ENCODE data around the gene DOCK9. TPM values are rescaled to one million over a fixed set of nuclear protein-coding genes. Genes with fewer than 3 reads are reported as not detected.

The DOCK9 gene
- total RNA-seq, 1 donor, result 44.5 TPM

GRCh38 chr13:98915981-98916380 is 61.9 kb downstream of the DOCK9 start:
- Histone ChIP-seq H3K4me2 (ENCODE audit: insufficient read depth, low read length) (no peak overlapping the region), H3K4me3 (ENCODE audit: insufficient read depth, low read length) (no peak overlapping the region), H3K36me3 (ENCODE audit: insufficient read depth, low read length) (no peaks in the 10 kb centered on the region), H4K20me1 (ENCODE audit: insufficient read depth, low read length) (no peaks in the 10 kb centered on the region), H3K4me1 (ENCODE audit: insufficient read depth, low read length) (no peaks in the 10 kb centered on the region), H3K27ac (ENCODE audit: low read depth, low read length) (no peak overlapping the region), H3K79me2 (ENCODE audit: insufficient read depth, low read length) (no peaks in the 10 kb centered on the region), H2AFZ (ENCODE audit: low read length) (no peak overlapping the region), H3K9me3 (ENCODE audit: low read depth, low read length) (no peaks in the 10 kb centered on the region), H3K27me3 (ENCODE audit: insufficient read depth, low read length) (no peaks in the 10 kb centered on the region)
- no peak for TF ChIP-seq CTCF (IDR thresholded peaks at IDR 0.05; ENCODE audit: extremely low read depth, low read depth, low read length)
- no peak for DNase-seq (ENCODE audit: insufficient read length, low spot score, missing footprints)

- H3K79me2 ChIP-seq (ENCODE audit: insufficient read depth, low read length), result no peaks in the 10 kb centered on the region
- no peak overlapping the region for H3K27ac ChIP-seq (ENCODE audit: low read depth, low read length)
- TF ChIP-seq CTCF (IDR thresholded peaks at IDR 0.05; ENCODE audit: extremely low read depth, low read depth, low read length), result no peak
- no peak for DNase-seq (ENCODE audit: insufficient read length, low spot score, missing footprints)
- no peak overlapping the region for H3K4me2 ChIP-seq (ENCODE audit: insufficient read depth, low read length)
- peaks cover 4% of the 10 kb centered on the region for H3K4me1 ChIP-seq (ENCODE audit: insufficient read depth, low read length)
- no peaks in the 10 kb centered on the region for H4K20me1 ChIP-seq (ENCODE audit: insufficient read depth, low read length)
- no peak overlapping the region for H3K4me3 ChIP-seq (ENCODE audit: insufficient read depth, low read length)
- H2AFZ ChIP-seq (ENCODE audit: low read length), result no peak overlapping the region
- no peaks in the 10 kb centered on the region for H3K9me3 ChIP-seq (ENCODE audit: low read depth, low read length)
- H3K36me3 ChIP-seq (ENCODE audit: insufficient read depth, low read length), result no peaks in the 10 kb centered on the region
- no peaks in the 10 kb centered on the region for H3K27me3 ChIP-seq (ENCODE audit: insufficient read depth, low read length)
Observed at GRCh38 chr13:98915563-98915962, 62.3 kb downstream of the DOCK9 start.

GRCh38 chr13:98913741-98914140 is 64.1 kb downstream of the DOCK9 start:
- H3K9me3 ChIP-seq (ENCODE audit: low read depth, low read length), result no peaks in the 10 kb centered on the region
- H3K4me2 ChIP-seq (ENCODE audit: insufficient read depth, low read length), result peak overlapping the region; percentile 32
- no peak for DNase-seq (ENCODE audit: insufficient read length, low spot score, missing footprints)
- H2AFZ ChIP-seq (ENCODE audit: low read length), result no peak overlapping the region
- no peaks in the 10 kb centered on the region for H4K20me1 ChIP-seq (ENCODE audit: insufficient read depth, low read length)
- H3K36me3 ChIP-seq (ENCODE audit: insufficient read depth, low read length), result no peaks in the 10 kb centered on the region
- no peak overlapping the region for H3K27ac ChIP-seq (ENCODE audit: low read depth, low read length)
- H3K4me1 ChIP-seq (ENCODE audit: insufficient read depth, low read length), result peaks cover 5% of the 10 kb centered on the region
- no peaks in the 10 kb centered on the region for H3K27me3 ChIP-seq (ENCODE audit: insufficient read depth, low read length)
- no peak overlapping the region for H3K4me3 ChIP-seq (ENCODE audit: insufficient read depth, low read length)
- H3K79me2 ChIP-seq (ENCODE audit: insufficient read depth, low read length), result no peaks in the 10 kb centered on the region
- no peak for TF ChIP-seq CTCF (IDR thresholded peaks at IDR 0.05; ENCODE audit: extremely low read depth, low read depth, low read length)

- Histone ChIP-seq H3K9me3 (ENCODE audit: low read depth, low read length) (no peaks in the 10 kb centered on the region), H4K20me1 (ENCODE audit: insufficient read depth, low read length) (no peaks in the 10 kb centered on the region), H3K27ac (ENCODE audit: low read depth, low read length) (no peak overlapping the region), H3K36me3 (ENCODE audit: insufficient read depth, low read length) (no peaks in the 10 kb centered on the region), H3K4me2 (ENCODE audit: insufficient read depth, low read length) (no peak overlapping the region), H3K4me3 (ENCODE audit: insufficient read depth, low read length) (no peak overlapping the region), H3K27me3 (ENCODE audit: insufficient read depth, low read length) (no peaks in the 10 kb centered on the region), H3K4me1 (ENCODE audit: insufficient read depth, low read length) (peaks cover 5% of the 10 kb centered on the region), H2AFZ (ENCODE audit: low read length) (peak overlapping the region; percentile 42), H3K79me2 (ENCODE audit: insufficient read depth, low read length) (no peaks in the 10 kb centered on the region)
- DNase-seq (ENCODE audit: insufficient read length, low spot score, missing footprints), result no peak
- TF ChIP-seq CTCF (IDR thresholded peaks at IDR 0.05; ENCODE audit: extremely low read depth, low read depth, low read length), result no peak
Observed at GRCh38 chr13:98912846-98913245, 65.0 kb downstream of the DOCK9 start.

All from osteoblast (primary cell).